Fibroblast of pulmonary artery (primary cell): ENCODE results near the gene UNC5B.
"Not testable (repeated sequence)": the region's sequence is repeated elsewhere in the genome, so short reads cannot be mapped to it uniquely, and the experiment has no call there.

Experiments
- DNase-seq: peaks from one replicate; pipeline ENCODE4 v3.0.0-alpha.2; 2010; ENCODE audit warnings: low read depth
- H3K4me3 ChIP-seq: replicated peaks from 2 replicates; pipeline ENCODE4 v1.5.1; 2011; ENCODE audit warnings: low read depth, mild to moderate bottlenecking, control low read depth, low read length, moderate library complexity
- TF ChIP-seq, protein P1 (sequence below): IDR thresholded peaks from 2 replicates; pipeline ENCODE4 v1.5.1; 2011; ENCODE audit warnings: mild to moderate bottlenecking, control low read depth, low read length, inconsistent platforms; ENCODE audit errors: missing control alignments

The UNC5B gene

GRCh38 chr10:71272056-71272771, 59.8 kb downstream of the UNC5B start:
- TF ChIP-seq, protein P1, sequence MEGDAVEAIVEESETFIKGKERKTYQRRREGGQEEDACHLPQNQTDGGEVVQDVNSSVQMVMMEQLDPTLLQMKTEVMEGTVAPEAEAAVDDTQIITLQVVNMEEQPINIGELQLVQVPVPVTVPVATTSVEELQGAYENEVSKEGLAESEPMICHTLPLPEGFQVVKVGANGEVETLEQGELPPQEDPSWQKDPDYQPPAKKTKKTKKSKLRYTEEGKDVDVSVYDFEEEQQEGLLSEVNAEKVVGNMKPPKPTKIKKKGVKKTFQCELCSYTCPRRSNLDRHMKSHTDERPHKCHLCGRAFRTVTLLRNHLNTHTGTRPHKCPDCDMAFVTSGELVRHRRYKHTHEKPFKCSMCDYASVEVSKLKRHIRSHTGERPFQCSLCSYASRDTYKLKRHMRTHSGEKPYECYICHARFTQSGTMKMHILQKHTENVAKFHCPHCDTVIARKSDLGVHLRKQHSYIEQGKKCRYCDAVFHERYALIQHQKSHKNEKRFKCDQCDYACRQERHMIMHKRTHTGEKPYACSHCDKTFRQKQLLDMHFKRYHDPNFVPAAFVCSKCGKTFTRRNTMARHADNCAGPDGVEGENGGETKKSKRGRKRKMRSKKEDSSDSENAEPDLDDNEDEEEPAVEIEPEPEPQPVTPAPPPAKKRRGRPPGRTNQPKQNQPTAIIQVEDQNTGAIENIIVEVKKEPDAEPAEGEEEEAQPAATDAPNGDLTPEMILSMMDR: no peak
- DNase-seq: peak; percentile 85
- no peak overlapping the region for H3K4me3 ChIP-seq

DNA sequence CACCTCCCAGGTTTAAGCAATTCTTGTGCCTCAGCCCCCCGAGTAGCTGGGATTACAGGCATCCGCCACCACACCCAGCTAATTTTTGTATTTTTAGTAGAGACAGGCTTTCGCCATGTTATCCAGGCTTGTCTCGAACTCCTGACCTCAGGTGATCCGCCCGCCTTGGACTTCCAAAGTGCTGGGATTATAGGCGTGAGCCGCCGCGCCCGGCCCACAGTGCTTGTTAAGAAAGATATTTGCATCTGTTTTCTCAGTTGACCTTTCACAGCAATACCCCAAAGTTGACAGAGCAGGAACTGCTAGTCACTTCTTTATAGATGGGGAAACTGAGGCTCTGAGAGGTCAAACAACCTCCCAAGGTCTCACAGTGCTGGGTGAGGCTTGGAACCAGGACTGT, 60.6 kb downstream of the UNC5B start:
- not testable (repeated sequence) for H3K4me3 ChIP-seq, DNase-seq

GRCh38 chr10:71273506-71273905, 61.1 kb downstream of the UNC5B start:
- no peak for DNase-seq

GRCh38 chr10:71274901-71275796, 62.8 kb downstream of the UNC5B start:
- DNase-seq: no peak

More at GRCh38 chr10:71273506-71273905, 61.1 kb downstream of the UNC5B start:
- TF ChIP-seq, protein P1: no peak
- H3K4me3 ChIP-seq: no peak overlapping the region

DNA sequence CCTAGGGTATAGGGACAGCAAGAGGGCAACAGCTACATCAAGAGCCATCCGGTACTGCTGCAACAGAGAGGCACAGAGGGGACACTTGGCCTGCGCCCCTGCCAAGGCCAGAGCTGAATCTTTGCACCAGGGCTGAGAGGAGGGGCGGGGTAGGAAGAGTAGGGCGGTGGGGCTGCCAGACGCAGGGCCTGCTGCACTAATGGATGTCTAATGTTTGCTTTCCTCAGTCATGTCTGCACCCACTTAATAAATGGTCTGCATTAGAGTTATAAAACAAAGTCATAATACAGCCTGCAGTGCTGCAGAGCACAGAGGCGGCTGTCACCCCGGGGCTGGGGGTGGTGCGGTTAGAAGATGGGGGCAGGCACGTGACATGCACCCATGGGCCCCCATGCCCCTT, 64.5 kb downstream of the UNC5B start:
- TF ChIP-seq, protein P1: no peak
- no peak for DNase-seq

More at GRCh38 chr10:71274901-71275796, 62.8 kb downstream of the UNC5B start:
- TF ChIP-seq, protein P1: no peak
- H3K4me3 ChIP-seq: no peak overlapping the region

DNA sequence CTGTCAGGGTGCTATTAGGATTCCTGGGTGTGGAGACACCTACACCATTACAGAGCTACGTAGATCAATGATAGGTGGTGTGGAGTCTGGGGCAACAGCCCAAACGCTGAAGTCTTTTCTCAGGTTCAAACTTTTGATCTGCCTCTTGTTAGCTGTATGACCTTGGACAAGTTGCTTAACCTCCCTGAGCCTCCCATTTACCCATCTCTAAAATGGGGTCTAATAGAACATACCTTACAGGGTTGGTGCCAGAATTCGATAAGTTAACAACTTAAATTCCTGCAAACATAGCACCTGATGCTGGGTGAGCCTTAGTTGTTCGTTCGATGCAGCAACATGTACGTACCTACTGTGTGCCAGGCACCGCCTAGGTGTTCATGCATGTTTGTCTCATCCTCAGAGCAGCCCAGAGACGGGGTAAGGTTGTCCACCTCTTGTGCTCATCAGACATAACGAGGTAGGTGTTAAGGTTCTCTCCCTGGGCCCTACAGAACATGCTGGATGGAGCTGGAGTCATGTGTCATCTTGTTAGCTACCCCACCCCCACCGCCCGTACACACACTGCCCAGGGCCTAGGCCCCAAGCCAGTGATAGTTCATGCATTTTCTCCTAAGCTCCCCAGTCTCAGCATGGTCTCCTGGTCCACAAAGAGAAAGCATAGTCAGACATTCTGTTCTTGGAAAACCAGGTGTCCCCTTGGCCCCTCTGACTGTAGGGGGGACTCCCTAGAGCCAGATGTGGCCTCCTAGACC, 65.7 kb downstream of the UNC5B start:
- DNase-seq: no peak
- H3K4me3 ChIP-seq: no peak overlapping the region
- TF ChIP-seq, protein P1: no peak

More for the DNA sequence above, 64.5 kb downstream of the UNC5B start:
- no peak overlapping the region for H3K4me3 ChIP-seq
